Endothelial cell of umbilical vein (primary cell): Measurements from ENCODE around the gene USP46. TPM values are rescaled to one million over a fixed set of nuclear protein-coding genes. Genes with fewer than 3 reads are reported as not detected.

ENCODE experiments used
- BruUV-seq: library from RNA; stranded (reverse); fragments of 400-500 nt; replicated peaks from 2 replicates; lab custom pipeline; 2021; lab: Mats Ljungman, UMichigan
- CTCF ChIA-PET: fragments of 300-600, 350-600 bp; sonication (Branson Sonifier 250); formaldehyde crosslinking; loops from one replicate; lab custom pipeline; 2021; ENCODE audit warnings: antibody characterized with exemption, inconsistent platforms; lab: Charles Lee
- POLR2A ChIA-PET: fragments of 300-600, 350-600 bp; sonication (Branson Sonifier 250); formaldehyde crosslinking; loops from one replicate; lab custom pipeline; 2021; ENCODE audit warnings: antibody characterized with exemption, inconsistent platforms; lab: Charles Lee
- DNase-seq: peaks from one replicate; pipeline ENCODE4 v3.0.0-alpha.2; 2011; ENCODE audit warnings: low read depth, low spot score
- FAIRE-seq: peaks from 2 replicates; lab custom pipeline; 2011; peaks lifted over from hg19 to GRCh38; lab: Jason Lieb, UNC
- H2AFZ ChIP-seq: 2 replicates; pipeline ENCODE4 v1.6.0; 2012; ENCODE audit warnings: low read depth, low read length, control low read depth, inconsistent platforms
- H3K27ac ChIP-seq: 2 replicates; pipeline ENCODE4 v1.5.1; 2011; ENCODE audit warnings: low read depth, mild to moderate bottlenecking, control low read depth, low read length, moderate library complexity; ENCODE audit not compliant: insufficient read depth
- H3K27me3 ChIP-seq, 2 experiments: 2 replicates each; pipeline versions ENCODE4 v1.6.0 to v1.6.1; 2011; ENCODE audit warnings: low read length in 2 of 2, mixed read lengths in 1 of 2; ENCODE audit not compliant: control insufficient read depth in 2 of 2, insufficient read depth in 2 of 2
- H3K36me3 ChIP-seq, 2 experiments: 2 replicates in 1 of 2; 3 replicates in 1 of 2; pipeline ENCODE4 v1.5.1; 2011; ENCODE audit warnings: low read length in 2 of 2, mild to moderate bottlenecking in 1 of 2, moderate library complexity in 1 of 2; ENCODE audit not compliant: control insufficient read depth in 2 of 2, insufficient read depth in 2 of 2; ENCODE audit errors: extremely low read depth in 1 of 2
- H3K4me1 ChIP-seq: 3 replicates; pipeline ENCODE4 v1.5.1; 2011; ENCODE audit warnings: mild to moderate bottlenecking, low read length; ENCODE audit not compliant: control insufficient read depth, insufficient read depth; ENCODE audit errors: extremely low read depth
- H3K4me2 ChIP-seq: 2 replicates; pipeline ENCODE4 v1.6.1; 2011; ENCODE audit warnings: low read length, control low read depth, mixed read lengths; ENCODE audit not compliant: insufficient read depth
- H3K4me3 ChIP-seq, 3 experiments: fragments of 200-600 bp in 1 of 3; sonication (generic), shearing (Covaris generic) in 1 of 3; replicated peaks in 1 of 3; 2 replicates each; pipeline ENCODE4 v1.5.1; 2011 to 2016; ENCODE audit warnings: control low read depth in 3 of 3, low read length in 3 of 3, mild to moderate bottlenecking in 2 of 3, inconsistent platforms in 1 of 3, low read depth in 1 of 3, moderate library complexity in 1 of 3; ENCODE audit not compliant: insufficient read depth in 1 of 3
- H3K79me2 ChIP-seq: 2 replicates; pipeline ENCODE4 v1.6.0; 2012; ENCODE audit warnings: low read length, inconsistent platforms; ENCODE audit not compliant: control insufficient read depth, insufficient read depth
- H3K9ac ChIP-seq: replicated peaks from 2 replicates; pipeline ENCODE3; 2011; ENCODE audit warnings: low read length, control low read depth; ENCODE audit not compliant: insufficient read depth; ENCODE audit errors: extremely low read depth
- H3K9me1 ChIP-seq: replicated peaks from 3 replicates; pipeline ENCODE4 v1.6.0; 2011; ENCODE audit warnings: mild to moderate bottlenecking, low read length; ENCODE audit not compliant: control insufficient read depth, insufficient read depth; ENCODE audit errors: extremely low read depth
- H3K9me3 ChIP-seq: replicated peaks from 2 replicates; pipeline ENCODE4 v1.5.1; 2012; ENCODE audit warnings: low read length, inconsistent platforms; ENCODE audit not compliant: control insufficient read depth, insufficient read depth
- H4K20me1 ChIP-seq: replicated peaks from 2 replicates; pipeline ENCODE3; 2011; ENCODE audit warnings: mild to moderate bottlenecking, low read length; ENCODE audit not compliant: control insufficient read depth, insufficient read depth; ENCODE audit errors: extremely low read depth
- CTCF ChIP-seq, 2 donors: IDR thresholded peaks; 1 replicate in 1 of 2; 2 replicates in 1 of 2; pipeline ENCODE4 v1.5.1; 2011; ENCODE audit warnings: low read length in 2 of 2, mild to moderate bottlenecking in 2 of 2, moderate library complexity in 2 of 2, control low read depth in 1 of 2, inconsistent platforms in 1 of 2, low read depth in 1 of 2; ENCODE audit not compliant: insufficient read depth in 1 of 2; ENCODE audit errors: extremely low read depth in 1 of 2
- EZH2 ChIP-seq: IDR thresholded peaks from 2 replicates; pipeline ENCODE4 v1.6.1; 2012; ENCODE audit warnings: borderline replicate concordance, low read depth, mild to moderate bottlenecking, moderate library complexity, low read length, inconsistent platforms; ENCODE audit not compliant: severe bottlenecking
- FOS ChIP-seq: IDR thresholded peaks from 2 replicates; pipeline ENCODE4 v1.6.1; 2011; ENCODE audit warnings: mild to moderate bottlenecking, low read length, moderate library complexity, borderline replicate concordance; ENCODE audit not compliant: insufficient read depth
- GATA2 ChIP-seq: IDR thresholded peaks from 2 replicates; pipeline ENCODE4 v1.7.0; 2011; ENCODE audit warnings: low read depth, mild to moderate bottlenecking, moderate library complexity, mixed read lengths, low read length; ENCODE audit not compliant: insufficient read length, insufficient read depth
- JUN ChIP-seq: IDR thresholded peaks from 2 replicates; pipeline ENCODE4 v1.6.1; 2011; ENCODE audit warnings: borderline replicate concordance, low read depth; ENCODE audit not compliant: insufficient read length, insufficient read depth
- MAX ChIP-seq: IDR thresholded peaks from 2 replicates; pipeline ENCODE4 v1.6.1; 2011; ENCODE audit not compliant: insufficient read depth, insufficient read length
- MYC ChIP-seq: IDR thresholded peaks from one replicate; pipeline ENCODE4 v1.6.1; 2011; ENCODE audit warnings: mild to moderate bottlenecking, low read depth, low read length
- POLR2A ChIP-seq: IDR thresholded peaks from 2 replicates; pipeline ENCODE4 v1.6.1; 2012; ENCODE audit warnings: low read depth, mild to moderate bottlenecking, control low read depth, low read length
- POLR2AphosphoS5 ChIP-seq: IDR thresholded peaks from 2 replicates; pipeline ENCODE4 v1.6.1; 2012; ENCODE audit warnings: low read depth, mild to moderate bottlenecking, control low read depth, low read length, moderate library complexity; ENCODE audit not compliant: insufficient read depth
- dilution Hi-C: fragments of 300-500 bp; cut with MboI; formaldehyde crosslinking; loops from one replicate; pipeline ENCODE4 v1.15.0; 2019; ENCODE audit warnings: low sequenced_read_pairs; ENCODE audit not compliant: extremely low pct_ligation_motif_present
- intact Hi-C: fragments of 100-400 bp; cut with micrococcal nuclease; formaldehyde crosslinking; loops from one replicate; pipeline ENCODE4 v1.10.0; 2022
- polyA plus RNA-seq, 4 experiments: library from polyadenylated mRNA; depleted of rRNA in 3 of 4; stranded (reverse) in 3 of 4; unstranded in 1 of 4; fragments of >200 nt; gene quantifications; 2 replicates each; pipeline versions ENCODE4 v1.2.1 to v1.2.3, GENCODE V29; 2011 to 2012; ENCODE audit warnings: missing spikeins in 1 of 4
- total RNA-seq: library from RNA; stranded (reverse); gene quantifications from 2 replicates; pipeline ENCODE4 v1.2.3, GENCODE V29; 2021

The USP46 gene
- total and polyA plus RNA-seq, 2 donors (not counting 3 experiments of a cell fraction or from before 2014, with no cell fraction given), result 5.2 to 23.7 TPM

- H3K27me3 ChIP-seq, result no peaks in the 10 kb centered on the region
- H3K4me1 ChIP-seq, result peaks cover 33% of the 10 kb centered on the region
- peak; percentile 44 for DNase-seq
- no peaks in the 10 kb centered on the region for H3K9me3 ChIP-seq
- FAIRE-seq, result peak; percentile 72
- H2AFZ ChIP-seq, result no peak overlapping the region
- H3K79me2 ChIP-seq, result peaks cover 42% of the 10 kb centered on the region
- H3K36me3 ChIP-seq, result no peaks in the 10 kb centered on the region
- no TSS peak for BruUV-seq
- ChIA-PET CTCF (interaction anchor here (0.5 to 2.2 kb wide), 5 partner anchors 13 to 340 kb away, joined by 3 to 9 read pairs (median 5); no protein-coding TSS in a partner anchor), POLR2A (no interaction called here)
- H3K9me1 ChIP-seq, result no peaks in the 10 kb centered on the region
- H3K4me3 ChIP-seq, result no peak overlapping the region
- dilution Hi-C loops (no loop called here), intact Hi-C loops (loop anchor here (5.0 kb wide), 1 partner anchor 68 kb away; no protein-coding TSS in a partner anchor)
- H3K9ac ChIP-seq, result no peak overlapping the region
- H4K20me1 ChIP-seq, result no peaks in the 10 kb centered on the region
- H3K4me2 ChIP-seq, result no peak overlapping the region
- no peak for TF ChIP-seq JUN
- TF ChIP-seq CTCF (IDR thresholded peaks at IDR 0.05; ENCODE audit: extremely low read depth in 1 of 2, insufficient read depth in 1 of 2, low read depth in 1 of 2, low read length in 2 of 2), result no peak
- no peak for TF ChIP-seq GATA2
- no peak for TF ChIP-seq EZH2
- TF ChIP-seq MAX, result no peak
- no peak for TF ChIP-seq MYC
- no peak for TF ChIP-seq POLR2A
- TF ChIP-seq FOS, result no peak
- TF ChIP-seq POLR2AphosphoS5, result no peak
- no peak overlapping the region for H3K27ac ChIP-seq
Measured at GRCh38 chr4:52643785-52644244, 15.3 kb downstream of the USP46 start.
